ENCODE measurements around the gene PXN.
"Not testable (repeated sequence)": the region's sequence is repeated elsewhere in the genome, so short reads cannot be mapped to it uniquely, and the experiment has no call there.

Gene PXN

GRCh38 chr12:120206228-120206627 lies 59.3 kb downstream of the PXN start:
- DNase-seq = no peak

- DNase-seq = no peak
Observed at GRCh38 chr12:120204171-120204570, 61.4 kb downstream of the PXN start.

GRCh38 chr12:120200364-120200800 lies 65.1 kb downstream of the PXN start:
- no peak for DNase-seq

GRCh38 chr12:120199595-120200306 lies 65.8 kb downstream of the PXN start:
- no peak for DNase-seq

- DNase-seq = no peak
Observed at GRCh38 chr12:120199025-120199424, 66.5 kb downstream of the PXN start.

GRCh38 chr12:120197542-120197887 lies 68.0 kb downstream of the PXN start:
- DNase-seq = no peak

GRCh38 chr12:120196817-120197541 lies 68.6 kb downstream of the PXN start:
- DNase-seq = not testable (repeated sequence)

GRCh38 chr12:120196363-120196762 lies 69.2 kb downstream of the PXN start:
- DNase-seq = no peak

- peak; percentile 48 for DNase-seq
Observed at GRCh38 chr12:120194534-120195395, 70.8 kb downstream of the PXN start, which contains the start of gene GCN1. GCN1 (minus strand) TSS chr12:120194715; CDS start chr12:120194697, 18 bp downstream.

GRCh38 chr12:120194226-120194533 lies 71.3 kb downstream of the PXN start:
- DNase-seq = no peak

GRCh38 chr12:120193286-120193685 lies 72.2 kb downstream of the PXN start:
- not testable (repeated sequence) for DNase-seq

- DNase-seq = no peak
Observed at GRCh38 chr12:120190985-120191480, 74.5 kb downstream of the PXN start.

- DNase-seq = no peak
Observed at GRCh38 chr12:120190386-120190785, 75.1 kb downstream of the PXN start.

GRCh38 chr12:120186654-120187053 lies 78.9 kb downstream of the PXN start:
- DNase-seq = no peak

- peak; percentile 64 for DNase-seq
Observed at GRCh38 chr12:120183211-120183631, 82.3 kb downstream of the PXN start.

GRCh38 chr12:120181991-120182631 lies 83.4 kb downstream of the PXN start:
- DNase-seq = peak; percentile 15

GRCh38 chr12:120180975-120181374 lies 84.6 kb downstream of the PXN start:
- no peak for DNase-seq

GRCh38 chr12:120175537-120175936 lies 90.0 kb downstream of the PXN start:
- DNase-seq = no peak

GRCh38 chr12:120175062-120175461 lies 90.5 kb downstream of the PXN start:
- DNase-seq = no peak

- DNase-seq = no peak
Observed at GRCh38 chr12:120172053-120172452, 93.5 kb downstream of the PXN start.

GRCh38 chr12:120170631-120171030 lies 94.9 kb downstream of the PXN start:
- DNase-seq = no peak

GRCh38 chr12:120169946-120170345 lies 95.6 kb downstream of the PXN start:
- DNase-seq = no peak

- DNase-seq = no peak
Observed at GRCh38 chr12:120168337-120168736, 97.2 kb downstream of the PXN start.

Measured in DMS79 (cell line).